Smooth muscle cell (in vitro differentiated cells): ENCODE measurements around the gene HLF. TPM values are rescaled to one million over a fixed set of nuclear protein-coding genes. Genes with fewer than 3 reads are reported as not detected.

Experiments
- DNase-seq: peaks from one replicate; lab custom pipeline; 2025; ENCODE audit not compliant: unreplicated experiment; lab: John Stamatoyannopoulos, UW
- H2AFZ ChIP-seq: fragments of 200-600 bp; sonication (generic); 2 replicates; pipeline ENCODE4 v1.6.0; 2016; ENCODE audit warnings: antibody characterized with exemption, low read depth, mild to moderate bottlenecking
- H3F3A ChIP-seq: fragments of 200-600 bp; sonication (generic); 2 replicates; pipeline ENCODE4 v1.6.0; 2017; ENCODE audit warnings: antibody characterized with exemption, low read depth
- H3K27ac ChIP-seq: fragments of 200-600 bp; sonication (generic); 2 replicates; pipeline ENCODE4 v1.5.1; 2016; ENCODE audit warnings: low read depth, mild to moderate bottlenecking
- H3K27me3 ChIP-seq: fragments of 200-600 bp; sonication (generic); 2 replicates; pipeline ENCODE4 v1.6.1; 2016; ENCODE audit warnings: low read depth, mild to moderate bottlenecking
- H3K36me3 ChIP-seq: fragments of 200-600 bp; sonication (generic); 2 replicates; pipeline ENCODE4 v1.5.1; 2016; ENCODE audit warnings: low read depth
- H3K4me1 ChIP-seq: fragments of 200-600 bp; sonication (generic); 2 replicates; pipeline ENCODE4 v1.5.1; 2016; ENCODE audit warnings: low read depth
- H3K4me2 ChIP-seq: fragments of 200-600 bp; sonication (generic); 2 replicates; pipeline ENCODE4 v1.6.0; 2016; ENCODE audit warnings: mild to moderate bottlenecking
- H3K4me3 ChIP-seq: fragments of 200-600 bp; sonication (generic); 2 replicates; pipeline ENCODE4 v1.5.1; 2016; ENCODE audit warnings: mild to moderate bottlenecking
- H3K79me2 ChIP-seq: fragments of 200-600 bp; sonication (generic); 2 replicates; pipeline ENCODE4 v1.6.0; 2016; ENCODE audit warnings: low read depth, mild to moderate bottlenecking
- H3K9ac ChIP-seq: fragments of 200-600 bp; sonication (generic); 2 replicates; pipeline ENCODE4 v1.6.0; 2016; ENCODE audit warnings: low read depth
- H3K9me3 ChIP-seq: fragments of 200-600 bp; sonication (generic); replicated peaks from 2 replicates; pipeline ENCODE4 v1.5.1; 2016; ENCODE audit warnings: low read depth
- H4K20me1 ChIP-seq: fragments of 200-600 bp; sonication (generic); 2 replicates; pipeline ENCODE4 v1.6.0; 2016; ENCODE audit warnings: low read depth
- CTCF ChIP-seq: fragments of 200-600 bp; sonication (generic); IDR thresholded peaks from 2 replicates; pipeline ENCODE4 v1.5.1; 2017; ENCODE audit warnings: borderline replicate concordance, mild to moderate bottlenecking, antibody characterized with exemption; ENCODE audit not compliant: insufficient read depth, poor library complexity, severe bottlenecking
- WGBS: methylation state at CpG from one replicate; pipeline ENCODE4 v1.1.7; 2016; ENCODE audit warnings: low lambda C conversion rate; 5-methylcytosine and 5-hydroxymethylcytosine counted together
- polyA plus RNA-seq: library from polyadenylated mRNA; unstranded; fragments of >200 nt; fragmentation: Nextera tagmentation; extraction: Ambion mirVana; gene quantifications from 2 replicates; pipeline ENCODE4 v1.2.1, GENCODE V29; 2016
- total RNA-seq: library from RNA; depleted of rRNA; stranded (reverse); fragments of >200 nt; gene quantifications from 2 replicates; pipeline ENCODE4 v1.2.3, GENCODE V29; 2014

HLF gene
- total and polyA plus RNA-seq, 2 experiments from 2014 or later: 0.19 TPM; not detected in 1

GRCh38 chr17:55284001-55284884 lies 19.5 kb downstream of the HLF start:
- Histone ChIP-seq H3K9me3 (no peaks in the 10 kb centered on the region), H3K36me3 (no peaks in the 10 kb centered on the region), H2AFZ (no peak overlapping the region), H3K4me2 (no peak overlapping the region), H3K4me3 (no peak overlapping the region), H4K20me1 (no peaks in the 10 kb centered on the region), H3K4me1 (no peaks in the 10 kb centered on the region), H3K9ac (no peak overlapping the region), H3K79me2 (no peaks in the 10 kb centered on the region), H3K27me3 (peaks cover 3% of the 10 kb centered on the region), H3F3A (no peaks in the 10 kb centered on the region), H3K27ac (no peak overlapping the region)
- DNase-seq: no peak
- no peak for TF ChIP-seq CTCF
- WGBS: 88% methylated on average over 7 of the region's 7 CpGs

- Histone ChIP-seq H3K4me2 (no peak overlapping the region), H3K4me3 (no peak overlapping the region), H3K9ac (no peak overlapping the region), H3K79me2 (no peaks in the 10 kb centered on the region), H3K27me3 (peaks cover 3% of the 10 kb centered on the region), H2AFZ (no peak overlapping the region), H4K20me1 (no peaks in the 10 kb centered on the region), H3F3A (no peaks in the 10 kb centered on the region), H3K36me3 (no peaks in the 10 kb centered on the region), H3K27ac (no peak overlapping the region), H3K9me3 (no peaks in the 10 kb centered on the region), H3K4me1 (no peaks in the 10 kb centered on the region)
- no peak for DNase-seq
- no peak for TF ChIP-seq CTCF
- 85% methylated on average over 2 of the region's 2 CpGs for WGBS
Observed at GRCh38 chr17:55284944-55285339, 20.2 kb downstream of the HLF start.

DNA sequence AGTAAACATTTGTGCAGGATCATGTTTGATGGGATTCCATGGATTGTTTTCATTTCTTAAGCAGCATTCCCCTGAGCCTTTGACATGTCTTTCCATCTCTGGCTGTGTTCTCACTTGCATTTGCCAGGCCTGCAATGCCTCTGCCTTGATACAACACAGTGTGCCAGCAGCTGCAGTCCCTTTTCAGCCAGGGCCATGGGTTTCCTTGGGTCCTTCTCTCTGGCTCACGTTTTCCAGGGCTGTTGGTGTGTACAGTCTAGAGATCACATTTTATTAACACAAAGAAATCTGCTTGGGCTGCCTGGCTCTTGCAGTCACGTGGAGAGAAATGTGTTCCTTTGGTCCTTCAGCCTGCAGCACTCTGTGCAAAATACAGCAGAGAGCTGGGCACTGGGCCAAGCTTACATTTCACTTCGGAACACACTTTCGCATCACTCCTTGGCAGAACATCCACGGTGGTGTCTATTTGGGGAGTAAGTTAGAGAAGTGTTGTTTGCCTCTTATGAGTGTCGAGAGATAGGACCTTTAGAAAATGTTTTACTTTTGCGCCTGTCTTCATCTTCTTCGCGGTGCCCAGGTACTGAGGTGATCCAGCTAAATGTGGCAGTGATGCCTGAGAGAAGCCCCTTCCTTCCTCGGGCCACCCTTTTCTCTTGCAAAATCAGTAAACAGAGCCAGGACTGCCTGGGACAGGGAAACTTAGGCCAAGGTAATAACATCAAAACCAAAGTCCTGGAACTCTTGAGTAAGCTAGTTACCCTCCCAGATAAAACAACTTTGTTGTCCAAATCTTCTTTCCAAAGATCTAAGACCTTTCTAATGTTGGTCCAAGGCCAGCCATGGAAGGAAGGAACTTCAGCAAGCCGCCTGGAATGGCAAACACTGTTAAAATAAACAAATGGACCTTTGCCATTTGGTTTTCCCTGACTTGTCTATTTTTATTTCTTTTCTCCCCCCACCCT lies 20.9 kb downstream of the HLF start:
- no peak for TF ChIP-seq CTCF
- Histone ChIP-seq H3K79me2 (no peaks in the 10 kb centered on the region), H3K9me3 (no peaks in the 10 kb centered on the region), H3K4me3 (no peak overlapping the region), H3K27me3 (peaks cover 3% of the 10 kb centered on the region), H4K20me1 (no peaks in the 10 kb centered on the region), H3K4me1 (no peaks in the 10 kb centered on the region), H3K4me2 (no peak overlapping the region), H3K36me3 (no peaks in the 10 kb centered on the region), H3K27ac (no peak overlapping the region), H3K9ac (no peak overlapping the region), H2AFZ (no peak overlapping the region), H3F3A (no peaks in the 10 kb centered on the region)
- 91% methylated on average over 11 of the region's 11 CpGs for WGBS
- DNase-seq: no peak
